Ectodermal cell (in vitro differentiated cells): ENCODE data around the gene HIC1.

Experiments used
- H3K27ac ChIP-seq: 2 replicates; pipeline ENCODE4 v1.7.0; 2013; ENCODE audit warnings: mild to moderate bottlenecking, low read depth, low read length; ENCODE audit not compliant: insufficient read depth, poor library complexity, severe bottlenecking
- H3K27me3 ChIP-seq: 2 replicates; pipeline ENCODE4 v1.7.0; 2013; ENCODE audit warnings: mild to moderate bottlenecking, low read length; ENCODE audit not compliant: insufficient read depth, control insufficient read depth, poor library complexity, severe bottlenecking
- H3K36me3 ChIP-seq: one replicate; pipeline ENCODE4 v1.7.0; 2013; ENCODE audit warnings: low read length; ENCODE audit not compliant: control insufficient read depth, insufficient read depth
- H3K4me1 ChIP-seq: one replicate; pipeline ENCODE4 v1.7.0; 2013; ENCODE audit warnings: low read length; ENCODE audit not compliant: control insufficient read depth, insufficient read depth
- H3K4me3 ChIP-seq: 2 replicates; pipeline ENCODE4 v1.7.0; 2013; ENCODE audit warnings: low read depth, low read length, control low read depth; ENCODE audit not compliant: insufficient read depth
- H3K9me3 ChIP-seq: 2 replicates; pipeline ENCODE4 v1.7.0; 2013; ENCODE audit warnings: mild to moderate bottlenecking, low read length, moderate library complexity; ENCODE audit not compliant: control insufficient read depth
- WGBS, 2 experiments: methylation state at CpG; one replicate each; pipeline ENCODE4 v1.1.7; 2013; ENCODE audit warnings: missing lambda C conversion rate in 2 of 2; 5-methylcytosine and 5-hydroxymethylcytosine counted together

The HIC1 gene

DNA sequence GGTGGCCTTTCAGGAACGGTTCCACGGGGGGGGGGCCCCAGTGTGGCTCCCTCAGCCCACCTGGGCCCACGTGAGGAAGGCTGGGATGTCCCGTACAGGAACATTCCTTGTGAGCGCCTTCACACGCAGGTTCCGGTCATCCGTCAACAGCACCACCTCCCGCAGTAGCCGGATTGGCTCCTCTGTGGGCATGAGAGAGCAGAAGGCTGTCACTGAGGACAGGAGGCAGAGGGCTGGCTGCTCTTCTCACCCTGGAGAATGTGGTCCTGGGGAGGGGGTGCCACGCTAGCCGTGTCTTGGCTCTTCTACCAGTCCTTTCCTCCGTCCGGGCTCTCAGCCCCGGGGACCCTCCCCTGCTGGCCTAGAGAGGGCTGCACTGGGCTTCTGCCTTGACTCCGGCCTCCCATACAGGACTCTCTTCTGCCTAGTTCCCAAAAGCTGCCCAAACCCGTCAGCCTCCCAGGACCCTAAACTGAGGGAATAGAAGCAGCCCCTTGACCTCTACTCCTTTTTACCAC is 6.6 kb downstream of the HIC1 start:
- H3K4me3 ChIP-seq, result no peak overlapping the region
- 91 to 93% methylated on average over 17 of the region's 17 CpGs for WGBS, 2 experiments
- H3K9me3 ChIP-seq, result no peaks in the 10 kb centered on the region
- H3K4me1 ChIP-seq, result peaks cover 4% of the 10 kb centered on the region
- H3K27me3 ChIP-seq, result peaks cover 48% of the 10 kb centered on the region
- peaks cover 12% of the 10 kb centered on the region for H3K36me3 ChIP-seq
- H3K27ac ChIP-seq, result no peak overlapping the region

DNA sequence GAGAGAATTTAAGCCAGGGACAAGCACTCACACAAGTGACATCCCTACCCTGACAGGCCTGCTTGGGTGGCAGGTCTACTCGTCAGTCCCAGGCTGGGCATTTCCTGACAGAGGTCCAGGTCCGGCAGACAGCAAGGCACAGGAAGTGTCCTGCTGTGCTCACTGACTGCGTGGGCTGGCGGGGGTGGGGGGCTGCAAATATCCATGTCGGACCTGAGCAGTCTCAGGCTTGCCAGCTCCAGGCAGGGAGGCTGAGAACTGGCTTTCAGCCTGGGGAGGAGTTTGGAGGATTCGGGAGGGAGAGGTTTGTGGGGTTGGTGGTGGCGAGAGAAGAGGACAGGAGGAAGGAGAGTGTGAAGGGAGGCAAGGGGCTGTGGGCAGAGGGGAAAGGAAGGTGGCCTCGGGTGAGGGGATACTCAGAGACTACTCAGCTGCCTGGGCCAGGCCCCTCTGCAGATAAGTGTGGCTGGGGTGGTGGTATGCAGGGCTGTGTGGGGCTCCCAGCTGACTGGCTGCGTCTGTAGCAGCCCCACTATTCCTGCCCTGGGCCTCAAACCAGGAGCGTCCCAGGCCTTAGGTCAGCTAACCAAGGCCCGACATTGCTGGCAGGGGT is 7.8 kb downstream of the HIC1 start:
- H3K27me3 ChIP-seq, result peaks cover 37% of the 10 kb centered on the region
- H3K36me3 ChIP-seq, result peaks cover 12% of the 10 kb centered on the region
- 55 to 57% methylated on average over 11 of the region's 11 CpGs for WGBS, 2 experiments
- H3K9me3 ChIP-seq, result no peaks in the 10 kb centered on the region
- H3K4me3 ChIP-seq, result no peak overlapping the region
- no peak overlapping the region for H3K27ac ChIP-seq
- peaks cover 4% of the 10 kb centered on the region for H3K4me1 ChIP-seq

DNA sequence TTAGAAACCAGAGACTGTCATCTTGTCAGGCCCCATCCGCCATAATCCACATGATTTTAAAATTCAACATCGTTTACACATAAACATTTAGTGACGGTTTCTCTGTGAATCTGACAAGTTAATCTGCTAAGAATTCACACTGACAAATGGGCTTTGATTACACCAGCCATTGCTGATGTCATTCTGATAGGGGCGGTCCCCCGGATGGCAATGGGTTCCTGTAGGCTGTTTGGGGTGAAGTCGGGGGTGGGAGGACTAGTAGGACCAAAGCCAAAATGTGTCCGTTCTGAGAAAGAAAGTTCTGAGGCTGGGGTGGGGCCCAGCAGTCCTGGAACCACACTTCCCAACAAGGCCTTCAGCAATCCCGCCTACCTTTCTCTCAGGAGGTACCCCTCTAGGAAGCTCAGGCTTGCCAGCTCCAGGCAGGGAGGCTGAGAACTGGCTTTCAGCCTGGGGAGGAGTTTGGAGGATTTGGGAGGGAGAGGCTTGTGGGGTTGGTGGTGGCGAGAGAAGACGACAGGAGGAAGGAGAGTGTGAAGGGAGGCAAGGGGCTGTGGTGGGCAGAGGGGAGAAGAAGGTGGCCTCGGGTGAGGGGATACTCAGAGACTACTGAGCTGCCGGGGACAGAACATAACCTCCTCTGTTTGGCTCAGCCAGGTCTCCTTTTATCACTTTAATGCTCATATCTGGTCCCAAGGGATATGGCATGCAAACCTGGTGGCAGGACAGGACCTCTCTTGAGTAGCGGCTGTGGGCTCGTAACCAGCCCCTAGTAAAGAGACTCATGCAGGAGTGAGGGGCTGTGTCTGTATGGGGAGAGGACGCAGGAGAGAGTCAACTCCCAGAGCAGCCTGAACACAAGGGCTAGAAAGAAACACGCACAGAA is 8.6 kb downstream of the HIC1 start:
- peaks cover 12% of the 10 kb centered on the region for H3K36me3 ChIP-seq
- peaks cover 4% of the 10 kb centered on the region for H3K4me1 ChIP-seq
- H3K9me3 ChIP-seq, result no peaks in the 10 kb centered on the region
- no peak overlapping the region for H3K27ac ChIP-seq
- peaks cover 28% of the 10 kb centered on the region for H3K27me3 ChIP-seq
- WGBS, 2 experiments, result 89 to 90% methylated on average over 16 of the region's 16 CpGs
- no peak overlapping the region for H3K4me3 ChIP-seq

DNA sequence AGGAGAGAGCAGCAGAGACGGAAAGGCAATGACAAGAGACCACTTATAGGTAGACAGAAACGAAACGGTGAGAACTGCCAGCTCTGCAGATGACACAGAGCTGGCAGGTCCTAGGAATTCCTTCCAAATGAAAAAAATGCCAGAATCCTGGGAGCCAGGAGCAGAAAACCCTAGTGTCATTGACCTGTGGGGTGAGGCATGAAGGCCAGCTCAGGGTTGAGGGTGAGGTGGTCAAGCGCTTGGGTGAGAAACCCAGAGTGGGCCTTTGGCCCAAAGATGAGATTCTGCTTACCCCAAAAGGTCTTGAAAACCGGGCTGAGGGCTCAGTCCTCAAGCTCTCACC is 9.2 kb downstream of the HIC1 start:
- Histone ChIP-seq H3K4me3 (no peak overlapping the region), H3K9me3 (no peaks in the 10 kb centered on the region), H3K36me3 (peaks cover 12% of the 10 kb centered on the region), H3K27me3 (peaks cover 22% of the 10 kb centered on the region), H3K4me1 (peaks cover 4% of the 10 kb centered on the region), H3K27ac (no peak overlapping the region)
- 82 to 83% methylated on average over 5 of the region's 5 CpGs for WGBS, 2 experiments

- Histone ChIP-seq H3K27me3 (peaks cover 18% of the 10 kb centered on the region), H3K4me1 (peaks cover 4% of the 10 kb centered on the region), H3K27ac (no peak overlapping the region), H3K9me3 (no peaks in the 10 kb centered on the region), H3K4me3 (no peak overlapping the region), H3K36me3 (peaks cover 12% of the 10 kb centered on the region)
- WGBS, 2 experiments, result 93 to 94% methylated on average over 6 of the region's 6 CpGs
These were observed 9.6 kb downstream of the HIC1 start for GRCh38 chr17:2064520-2064971.

DNA sequence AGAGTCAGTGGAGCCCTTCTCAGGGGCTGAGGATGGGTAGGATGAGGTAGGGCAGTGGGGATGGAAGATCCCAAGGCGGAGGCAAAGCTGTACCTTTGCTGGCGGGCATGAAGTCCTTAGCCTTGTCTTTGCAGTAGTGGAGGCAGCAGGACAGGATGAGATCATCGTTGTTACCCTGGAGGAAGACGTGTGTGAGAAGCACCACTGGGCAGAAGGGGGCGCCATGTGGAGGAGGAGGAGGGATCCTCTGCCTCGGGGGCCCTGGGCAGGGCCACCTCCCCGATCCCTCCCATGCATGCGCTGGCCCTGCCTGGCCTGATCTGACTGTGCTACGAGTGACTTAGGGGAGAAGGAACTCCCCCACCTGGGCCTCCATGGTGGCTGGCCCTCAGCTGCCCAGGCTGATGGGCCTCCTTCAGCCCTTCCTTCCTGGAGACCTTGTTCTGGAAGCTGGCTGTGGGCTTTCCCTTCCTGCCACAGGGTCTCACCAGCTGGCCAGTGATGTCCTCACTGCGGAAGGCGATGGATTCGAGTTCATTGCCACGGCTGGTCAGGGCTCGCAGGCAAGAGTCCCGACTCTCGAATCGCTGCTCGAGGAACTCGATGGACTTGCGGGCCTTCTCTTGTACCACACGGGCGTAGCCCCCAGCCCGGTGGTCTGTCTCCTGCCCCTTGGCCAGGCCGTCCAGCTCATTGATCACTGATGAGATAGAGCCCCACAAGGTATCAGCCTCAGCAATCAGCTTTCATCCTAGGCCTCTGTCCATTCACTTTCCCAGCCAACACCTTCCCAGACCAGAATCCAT is 10.3 kb downstream of the HIC1 start:
- WGBS, 2 experiments, result 88% methylated on average over 24 of the region's 24 CpGs
- Histone ChIP-seq H3K4me1 (peaks cover 4% of the 10 kb centered on the region), H3K4me3 (no peak overlapping the region), H3K27me3 (peaks cover 11% of the 10 kb centered on the region), H3K36me3 (peaks cover 12% of the 10 kb centered on the region), H3K9me3 (no peaks in the 10 kb centered on the region), H3K27ac (no peak overlapping the region)

DNA sequence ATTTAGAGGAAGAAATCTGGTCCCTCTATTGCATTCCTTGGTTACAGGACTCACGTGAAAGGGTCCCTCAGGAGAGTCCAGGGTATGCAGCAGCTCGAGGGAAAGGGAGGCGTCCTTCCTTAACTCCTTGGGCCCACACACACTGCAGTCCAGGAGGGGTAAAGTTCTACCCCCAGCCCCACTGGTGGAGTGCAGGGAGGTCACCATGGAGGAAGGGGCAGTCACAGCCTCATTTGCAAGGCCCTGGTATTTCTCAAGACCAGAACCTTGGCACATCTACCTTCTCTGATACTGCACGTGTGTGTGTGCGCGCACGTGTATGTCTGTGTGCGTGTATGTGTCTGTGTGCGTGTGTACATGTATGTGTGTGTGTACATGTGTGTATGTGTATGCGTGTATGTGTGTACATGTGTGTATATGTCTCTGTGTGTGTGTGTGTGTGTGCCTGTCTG is 11.1 kb downstream of the HIC1 start:
- 94 to 96% methylated on average over 10 of the region's 10 CpGs for WGBS, 2 experiments
- H3K4me1 ChIP-seq, result peaks cover 4% of the 10 kb centered on the region
- no peak overlapping the region for H3K4me3 ChIP-seq
- no peaks in the 10 kb centered on the region for H3K9me3 ChIP-seq
- no peak overlapping the region for H3K27ac ChIP-seq
- H3K27me3 ChIP-seq, result peaks cover 4% of the 10 kb centered on the region
- H3K36me3 ChIP-seq, result peaks cover 12% of the 10 kb centered on the region

GRCh38 chr17:2067048-2067561 is 12.2 kb downstream of the HIC1 start:
- H3K27ac ChIP-seq, result no peak overlapping the region
- no peak overlapping the region for H3K4me3 ChIP-seq
- no peaks in the 10 kb centered on the region for H3K27me3 ChIP-seq
- 92 to 93% methylated on average over 14 of the region's 14 CpGs for WGBS, 2 experiments
- H3K36me3 ChIP-seq, result peaks cover 15% of the 10 kb centered on the region
- no peaks in the 10 kb centered on the region for H3K9me3 ChIP-seq
- peaks cover 4% of the 10 kb centered on the region for H3K4me1 ChIP-seq

DNA sequence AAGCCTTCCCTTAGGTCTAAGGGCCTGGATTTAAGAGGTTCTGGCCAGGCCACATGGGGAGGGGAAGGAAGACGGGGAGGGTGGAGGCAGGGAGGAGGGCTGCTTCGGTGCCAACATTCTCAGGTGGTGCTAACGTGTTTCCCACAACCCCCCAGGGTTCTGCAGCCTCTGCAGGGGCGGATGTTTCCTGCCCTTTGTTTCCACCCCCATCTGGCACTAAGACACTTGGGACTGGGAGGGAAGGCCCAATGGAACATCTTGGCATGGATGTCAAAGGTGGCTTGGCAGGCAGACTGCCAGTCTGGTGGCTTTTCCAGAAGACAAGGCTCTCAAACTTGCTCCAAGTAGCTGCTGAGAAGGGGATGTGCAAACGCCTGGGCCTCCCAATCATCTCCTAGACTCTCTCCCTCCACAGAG is 12.7 kb downstream of the HIC1 start:
- Histone ChIP-seq H3K9me3 (no peaks in the 10 kb centered on the region), H3K27me3 (no peaks in the 10 kb centered on the region), H3K27ac (no peak overlapping the region), H3K4me1 (peaks cover 4% of the 10 kb centered on the region), H3K36me3 (peaks cover 15% of the 10 kb centered on the region), H3K4me3 (no peak overlapping the region)
- WGBS, 2 experiments, result 85 to 87% methylated on average over 5 of the region's 5 CpGs
